Common myeloid progenitor, CD34-positive (primary cell): ENCODE results near the gene FBN3.

Experiments used
- CTCF ChIA-PET: fragments of 350-600 bp; sonication (Branson Sonifier 250); formaldehyde crosslinking; loops from one replicate; lab custom pipeline; 2021; ENCODE audit warnings: antibody characterized with exemption; lab: Charles Lee
- POLR2A ChIA-PET: fragments of 350-600 bp; sonication (Branson Sonifier 250); formaldehyde crosslinking; loops from one replicate; lab custom pipeline; 2021; ENCODE audit warnings: antibody characterized with exemption; lab: Charles Lee
- DNase-seq, 3 donors: peaks; one replicate each; pipeline versions ENCODE4 v3.0.0 to v3.0.0-alpha.2; 2013
- H3K27ac ChIP-seq, 2 experiments: 1 replicate in 1 of 2; 2 replicates in 1 of 2; pipeline ENCODE4 v1.7.0; 2013; ENCODE audit warnings: inconsistent platforms in 2 of 2, low read length in 2 of 2, mild to moderate bottlenecking in 2 of 2, low read depth in 1 of 2, moderate library complexity in 1 of 2; ENCODE audit not compliant: severe bottlenecking in 2 of 2, insufficient read depth in 1 of 2, poor library complexity in 1 of 2
- H3K27me3 ChIP-seq, 5 experiments: replicated peaks in 2 of 5; 1 replicate in 3 of 5; 2 replicates in 2 of 5; pipeline versions ENCODE4 v1.6.1 to v1.7.0; 2013; ENCODE audit warnings: low read length in 4 of 5, mild to moderate bottlenecking in 2 of 5, moderate library complexity in 2 of 5, inconsistent platforms in 1 of 5; ENCODE audit not compliant: insufficient read depth in 5 of 5, control insufficient read depth in 4 of 5
- H3K36me3 ChIP-seq, 4 experiments: 1 replicate in 2 of 4; 2 replicates in 2 of 4; pipeline versions ENCODE4 v1.6.1 to v1.7.0; 2013; ENCODE audit warnings: low read length in 3 of 4, control low read depth in 1 of 4, mild to moderate bottlenecking in 1 of 4; ENCODE audit not compliant: control insufficient read depth in 4 of 4, insufficient read depth in 4 of 4
- H3K4me1 ChIP-seq, 4 experiments: 1 replicate in 3 of 4; 2 replicates in 1 of 4; pipeline versions ENCODE4 v1.6.1 to v1.7.1; 2013; ENCODE audit warnings: low read length in 3 of 4, mild to moderate bottlenecking in 3 of 4, control low read depth in 1 of 4, inconsistent platforms in 1 of 4, moderate library complexity in 1 of 4; ENCODE audit not compliant: control insufficient read depth in 4 of 4, insufficient read depth in 4 of 4; ENCODE audit errors: control extremely low read depth in 1 of 4
- H3K4me3 ChIP-seq, 7 experiments: 1 replicate in 4 of 7; 2 replicates in 3 of 7; pipeline versions ENCODE4 v1.5.1 to v1.7.0; 2013; ENCODE audit warnings: mild to moderate bottlenecking in 7 of 7, low read length in 6 of 7, moderate library complexity in 6 of 7, inconsistent platforms in 2 of 7, low read depth in 2 of 7, control low read depth in 1 of 7; ENCODE audit not compliant: insufficient read depth in 4 of 7, control insufficient read depth in 1 of 7; ENCODE audit errors: extremely low read depth in 1 of 7
- H3K9me3 ChIP-seq, 5 experiments: 1 replicate in 4 of 5; 2 replicates in 1 of 5; pipeline versions ENCODE4 v1.6.1 to v1.7.1; 2013; ENCODE audit warnings: low read length in 4 of 5, mild to moderate bottlenecking in 2 of 5, inconsistent platforms in 1 of 5, low read depth in 1 of 5, moderate library complexity in 1 of 5; ENCODE audit not compliant: control insufficient read depth in 4 of 5, insufficient read depth in 2 of 5; ENCODE audit errors: control extremely low read depth in 1 of 5
- WGBS: methylation state at CpG from one replicate; pipeline ENCODE4 v1.1.5; 2013; ENCODE audit not compliant: insufficient coverage; 5-methylcytosine and 5-hydroxymethylcytosine counted together

The FBN3 gene

GRCh38 chr19:8079988-8080387, 69.4 kb downstream of the FBN3 start:
- no peaks in the 10 kb centered on the region for H3K4me1 ChIP-seq
- 98% methylated on average over 6 of the region's 6 CpGs for WGBS
- no peak for DNase-seq
- no peaks in the 10 kb centered on the region for H3K9me3 ChIP-seq
- peaks cover 0 to 2% (median 0%) of the 10 kb centered on the region in 5 experiments for H3K27me3 ChIP-seq
- ChIA-PET CTCF (no interaction called here), POLR2A (no interaction called here)
- no peak overlapping the region for H3K4me3 ChIP-seq
- H3K27ac ChIP-seq: no peak overlapping the region
- no peaks in the 10 kb centered on the region for H3K36me3 ChIP-seq

GRCh38 chr19:8075158-8076074, 74.0 kb downstream of the FBN3 start:
- 93% methylated on average over 5 of the region's 13 CpGs for WGBS
- Histone ChIP-seq H3K36me3 (no peaks in the 10 kb centered on the region), H3K9me3 (peaks cover 0 to 7% (median 3%) of the 10 kb centered on the region in 5 experiments), H3K4me1 (peaks cover 0 to 22% (median 0%) of the 10 kb centered on the region in 4 experiments), H3K27me3 (peaks cover 0 to 2% (median 0%) of the 10 kb centered on the region in 5 experiments), H3K27ac (no peak overlapping the region), H3K4me3 (no peak overlapping the region)
- ChIA-PET CTCF (interaction anchor here (0.6 kb wide), 1 partner anchor 608 kb away, joined by 3 read pairs; no protein-coding TSS in a partner anchor), POLR2A (no interaction called here)
- DNase-seq: peak in 1 of 3 donors; percentile 44

GRCh38 chr19:8074501-8074900, 74.9 kb downstream of the FBN3 start:
- Histone ChIP-seq H3K27me3 (no peaks in the 10 kb centered on the region), H3K9me3 (peaks cover 0 to 8% (median 3%) of the 10 kb centered on the region in 5 experiments), H3K4me1 (peaks cover 0 to 22% (median 0%) of the 10 kb centered on the region in 4 experiments), H3K36me3 (no peaks in the 10 kb centered on the region), H3K4me3 (no peak overlapping the region), H3K27ac (no peak overlapping the region)
- WGBS: 100% methylated on average over 1 of the region's 1 CpG
- ChIA-PET CTCF (no interaction called here), POLR2A (no interaction called here)
- DNase-seq: no peak

DNA sequence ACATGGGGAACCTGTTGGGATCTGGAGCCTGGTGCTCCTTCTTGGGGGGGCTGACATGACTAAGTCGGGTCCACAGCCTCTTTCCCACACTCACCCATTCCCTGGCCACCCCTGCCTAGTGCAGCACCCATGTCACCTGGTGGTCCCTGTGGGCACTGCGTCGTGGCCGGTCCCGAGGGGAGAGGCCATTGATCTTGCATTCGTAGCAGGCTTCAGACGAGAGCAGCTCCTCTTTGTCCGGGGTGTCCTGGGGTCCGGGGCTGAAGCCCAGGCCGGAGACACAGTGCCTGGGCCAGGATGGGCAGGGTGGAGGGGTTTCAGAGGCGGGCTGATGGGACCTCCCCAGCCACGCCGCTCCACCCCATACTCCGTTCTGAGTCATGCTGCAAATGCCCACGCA, 77.5 kb downstream of the FBN3 start:
- Histone ChIP-seq H3K4me3 (no peak overlapping the region), H3K27me3 (no peaks in the 10 kb centered on the region), H3K4me1 (peaks cover 0 to 22% (median 0%) of the 10 kb centered on the region in 4 experiments), H3K9me3 (peaks cover 0 to 12% (median 6%) of the 10 kb centered on the region in 5 experiments), H3K36me3 (no peaks in the 10 kb centered on the region), H3K27ac (no peak overlapping the region)
- CTCF ChIA-PET: no interaction called here
- POLR2A ChIA-PET: no interaction called here
- 89% methylated on average over 15 of the region's 15 CpGs for WGBS
- DNase-seq: no peak

DNA sequence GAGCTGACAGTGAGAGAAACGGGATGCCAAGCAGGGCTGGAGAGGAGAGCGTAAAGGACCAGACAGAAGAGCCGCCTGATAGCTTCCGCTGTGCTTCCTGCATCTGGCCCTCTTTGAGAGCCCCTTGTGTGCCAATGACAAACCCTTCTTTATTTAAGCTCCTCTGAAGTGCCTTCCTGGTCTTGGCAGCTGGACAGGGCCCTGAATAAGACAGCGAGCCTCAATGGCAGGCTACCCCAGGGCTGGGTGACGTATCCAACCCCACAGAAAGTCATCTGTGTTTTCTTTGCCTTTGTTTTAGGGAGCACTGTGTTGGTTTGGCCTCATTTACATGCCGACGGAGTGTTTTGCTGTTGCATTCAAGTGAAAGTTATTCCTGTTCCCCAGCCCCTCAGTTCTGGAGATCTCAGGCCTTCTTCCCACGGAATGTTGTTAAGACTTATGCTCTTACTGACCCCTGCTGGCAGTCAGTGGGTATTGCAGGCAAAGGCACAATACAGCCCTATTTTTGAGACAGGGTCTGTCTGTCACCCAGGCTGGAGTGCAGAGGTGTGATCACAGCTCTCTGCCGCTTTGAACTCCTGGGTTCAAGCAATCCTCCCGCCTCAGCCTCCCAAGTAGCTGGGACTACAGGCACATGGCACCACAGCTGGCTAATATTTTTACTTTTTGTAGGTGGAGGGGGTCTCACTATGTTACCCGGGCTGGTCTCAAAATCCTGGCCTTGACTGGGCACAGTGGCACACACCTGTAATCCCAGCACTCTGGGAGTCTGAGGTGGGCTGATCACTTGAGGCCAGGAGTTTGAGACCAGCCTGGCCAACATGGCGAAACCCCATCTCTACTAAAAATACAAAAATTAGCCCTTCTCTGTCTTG, 80.1 kb downstream of the FBN3 start:
- Histone ChIP-seq H3K36me3 (no peaks in the 10 kb centered on the region), H3K9me3 (peaks cover 0 to 10% (median 4%) of the 10 kb centered on the region in 5 experiments), H3K27ac (no peak overlapping the region), H3K4me3 (no peak overlapping the region), H3K27me3 (no peaks in the 10 kb centered on the region), H3K4me1 (peaks cover 0 to 34% (median 8%) of the 10 kb centered on the region in 4 experiments)
- CTCF ChIA-PET: interaction anchor here (0.7 to 1.5 kb wide), 4 partner anchors 32 to 69 kb away, joined by 3 to 4 read pairs (median 4); no protein-coding TSS in a partner anchor
- peak in 1 of 3 donors; percentile 22 for DNase-seq
- POLR2A ChIA-PET: no interaction called here
- 86% methylated on average over 8 of the region's 13 CpGs for WGBS

GRCh38 chr19:8065875-8066261, 83.5 kb downstream of the FBN3 start:
- Histone ChIP-seq H3K27ac (no peak overlapping the region), H3K9me3 (peaks cover 0 to 7% (median 2%) of the 10 kb centered on the region in 5 experiments), H3K36me3 (no peaks in the 10 kb centered on the region), H3K27me3 (no peaks in the 10 kb centered on the region), H3K4me3 (no peak overlapping the region), H3K4me1 (peaks cover 0 to 12% (median 8%) of the 10 kb centered on the region in 4 experiments)
- CTCF ChIA-PET: interaction anchor here (1.2 kb wide), 1 partner anchor 29 kb away, joined by 3 read pairs; no protein-coding TSS in a partner anchor
- POLR2A ChIA-PET: interaction anchor here (0.6 kb wide), 1 partner anchor 1131 kb away, joined by 3 read pairs; no protein-coding TSS in a partner anchor
- WGBS: 99% methylated on average over 20 of the region's 20 CpGs
- no peak for DNase-seq
